ENCODE data around the gene FBXO10.
A peak's percentile ranks its signal among the peaks of the same experiment; 100 is the strongest.
"Not testable (repeated sequence)": the region's sequence is repeated elsewhere in the genome, so short reads cannot be mapped to it uniquely, and the experiment has no call there.

The FBXO10 gene

DNA sequence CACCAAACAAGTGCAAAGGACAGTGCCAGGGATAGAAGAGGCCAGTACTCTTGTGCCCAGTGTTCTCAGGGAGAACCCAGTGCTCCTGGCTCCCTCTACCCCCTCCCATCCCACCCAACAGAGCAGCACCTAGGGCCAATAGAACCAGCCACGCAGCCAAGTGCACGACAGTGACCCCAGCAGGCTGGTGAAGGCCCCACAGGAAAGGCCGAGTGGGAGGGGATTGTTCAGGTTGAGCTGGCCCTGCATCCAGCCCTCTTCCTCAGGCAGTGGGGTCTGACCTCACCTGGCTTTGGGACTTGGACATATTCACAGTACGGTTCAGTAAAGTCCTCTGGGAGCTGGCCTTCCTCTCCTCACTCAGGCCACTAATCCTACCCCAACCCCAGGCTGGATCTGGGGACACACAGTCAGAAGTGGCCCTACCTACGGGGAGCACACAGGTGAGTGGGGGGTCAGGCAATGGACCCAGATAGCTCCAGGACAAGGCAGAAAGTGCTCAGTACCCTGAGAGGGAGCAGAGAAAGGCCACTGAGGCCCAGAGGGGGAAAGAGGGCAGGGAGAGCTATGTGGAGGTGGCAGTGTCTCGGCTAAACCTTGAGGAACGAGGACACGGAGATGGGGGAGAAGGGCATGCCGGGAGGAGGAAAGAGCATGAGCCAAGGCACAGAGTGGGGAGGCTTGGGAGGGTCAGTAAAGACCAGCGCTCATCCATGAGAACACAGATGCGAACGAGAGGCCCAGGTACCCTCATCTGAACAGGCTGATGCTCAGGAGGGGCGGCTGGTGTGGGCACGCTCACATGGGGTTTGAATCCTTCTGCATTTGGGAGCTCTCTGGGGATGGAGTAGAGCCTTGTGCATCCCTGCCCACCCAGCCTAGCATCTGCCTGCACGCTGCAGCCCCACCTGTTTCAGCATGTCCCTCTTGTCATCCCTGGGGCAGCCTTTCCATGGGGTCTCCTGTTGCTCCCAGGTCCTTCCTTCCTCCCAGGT lies 64.9 kb downstream of the FBXO10 start:
- DNase-seq (ENCODE audit: low read depth in 2 of 2) = no peak

DNA sequence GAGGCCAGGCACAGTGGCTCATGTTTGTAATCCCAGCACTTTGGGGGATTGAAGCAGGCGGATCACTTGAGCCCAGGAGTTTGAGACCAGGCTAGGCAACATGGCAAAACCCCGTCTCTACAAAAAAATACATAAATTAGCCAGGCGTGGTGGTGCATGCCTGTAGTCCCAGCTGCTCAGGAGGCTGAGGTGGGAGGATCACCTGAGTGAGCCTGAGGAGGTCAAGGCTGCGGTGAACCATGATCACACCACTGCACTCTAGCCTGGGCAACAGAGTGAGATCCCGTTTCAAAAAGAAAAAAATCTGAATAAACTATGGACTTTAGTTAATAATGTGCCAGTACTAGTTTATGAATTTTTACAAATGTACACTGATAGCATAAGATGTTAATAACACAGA lies 66.1 kb downstream of the FBXO10 start:
- DNase-seq (ENCODE audit: low read depth in 2 of 2) = not testable (repeated sequence)

DNA sequence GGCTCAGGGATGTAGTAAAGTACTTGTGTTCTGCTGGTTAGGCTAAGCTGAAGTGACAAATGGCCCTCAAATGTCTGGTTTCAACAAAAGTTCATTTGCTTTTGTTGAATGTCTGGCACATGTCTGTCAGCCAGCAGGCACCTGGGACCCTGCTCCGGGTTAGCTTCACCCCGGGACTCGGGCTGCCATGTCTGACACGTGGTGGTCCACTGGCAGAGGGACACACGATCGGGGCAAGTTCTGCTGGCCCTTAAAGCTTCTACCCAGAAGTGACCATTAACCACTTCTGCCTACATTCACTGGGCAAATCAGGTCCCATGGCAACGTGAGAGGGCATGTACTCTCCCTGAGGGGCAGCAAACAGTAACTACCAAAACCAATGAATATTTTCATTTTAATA lies 66.6 kb downstream of the FBXO10 start:
- no peak for DNase-seq (ENCODE audit: low read depth in 2 of 2)

DNA sequence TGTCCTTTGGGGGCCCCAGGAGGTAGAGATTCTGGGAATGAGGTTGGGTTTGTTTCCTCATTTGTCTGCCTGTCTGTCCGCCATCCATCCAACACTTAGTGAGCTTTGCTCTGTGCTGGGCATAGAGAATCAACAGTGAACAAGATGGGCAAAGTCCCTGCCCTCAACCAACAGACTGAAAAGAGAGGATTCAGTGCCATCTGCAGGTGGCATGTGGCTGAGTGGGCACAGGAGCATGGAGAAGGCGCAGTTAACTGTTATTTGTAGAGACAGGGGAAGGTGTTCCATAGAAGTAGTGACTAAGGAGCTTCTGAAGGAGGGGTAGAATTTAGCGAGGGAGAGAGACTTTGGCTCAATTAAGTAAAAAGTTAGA lies 67.4 kb downstream of the FBXO10 start:
- DNase-seq (ENCODE audit: low read depth in 2 of 2) = no peak

DNA sequence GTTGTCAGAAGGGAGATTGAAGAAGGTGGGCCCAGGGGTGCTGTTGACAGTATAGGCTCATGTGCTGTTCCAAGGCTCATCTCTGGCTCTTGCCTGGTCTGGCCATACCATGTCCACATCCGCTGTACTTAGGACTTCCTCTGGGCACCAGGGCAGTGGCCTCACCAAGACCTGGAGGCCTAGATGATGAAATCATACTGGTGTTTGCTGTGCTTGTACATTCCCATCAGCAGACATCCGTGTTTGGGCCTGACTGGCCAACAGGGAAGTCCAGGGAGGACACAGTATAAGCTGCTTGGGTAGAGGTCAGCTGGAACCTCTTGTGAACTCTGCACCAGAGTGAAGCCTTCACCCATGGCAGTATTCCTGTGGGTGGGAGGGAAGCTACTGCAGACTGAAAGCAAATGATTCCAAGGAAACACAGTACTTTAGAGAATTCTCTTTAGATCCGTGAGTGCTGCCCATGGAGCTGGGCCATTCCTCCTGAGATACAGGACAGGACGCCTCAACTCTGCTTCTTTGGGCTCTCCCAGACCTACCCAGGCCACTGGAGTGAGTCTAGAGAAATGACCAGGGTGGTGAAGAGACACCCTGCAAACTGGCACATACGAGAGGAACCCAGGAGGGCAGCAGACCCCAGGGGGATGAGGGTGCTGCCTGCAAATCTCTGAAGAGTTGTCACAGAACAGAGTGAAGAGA lies 67.9 kb downstream of the FBXO10 start:
- no peak for DNase-seq (ENCODE audit: low read depth in 2 of 2)

DNA sequence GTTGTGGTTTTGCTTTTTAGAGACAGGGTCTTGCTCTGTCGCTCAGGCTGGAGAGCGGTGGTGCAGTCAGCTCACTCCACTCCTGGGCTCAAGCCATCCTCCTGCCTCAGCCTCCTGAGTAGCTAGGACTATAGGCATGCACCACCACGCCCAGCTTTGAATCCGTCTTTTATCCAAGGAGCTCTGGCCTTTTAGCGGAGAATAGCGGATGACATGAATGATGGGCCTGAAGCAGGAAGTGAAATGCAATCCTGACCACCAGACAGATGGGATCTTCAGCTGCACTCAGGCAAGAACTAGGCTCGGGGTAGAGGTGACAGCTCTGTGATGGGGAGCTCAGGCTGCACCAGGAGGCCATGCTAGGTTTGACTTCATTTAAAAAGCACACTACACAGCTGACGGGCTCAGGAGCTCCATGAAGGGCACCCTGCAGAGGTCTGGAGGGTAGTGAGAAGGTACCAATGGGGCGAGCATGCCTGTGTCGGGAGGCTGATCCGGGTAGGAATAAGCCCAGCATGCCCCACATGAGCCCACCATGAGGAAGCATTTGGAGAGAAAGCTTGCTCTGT lies 68.5 kb downstream of the FBXO10 start:
- DNase-seq (ENCODE audit: low read depth in 2 of 2) = no peak

DNA sequence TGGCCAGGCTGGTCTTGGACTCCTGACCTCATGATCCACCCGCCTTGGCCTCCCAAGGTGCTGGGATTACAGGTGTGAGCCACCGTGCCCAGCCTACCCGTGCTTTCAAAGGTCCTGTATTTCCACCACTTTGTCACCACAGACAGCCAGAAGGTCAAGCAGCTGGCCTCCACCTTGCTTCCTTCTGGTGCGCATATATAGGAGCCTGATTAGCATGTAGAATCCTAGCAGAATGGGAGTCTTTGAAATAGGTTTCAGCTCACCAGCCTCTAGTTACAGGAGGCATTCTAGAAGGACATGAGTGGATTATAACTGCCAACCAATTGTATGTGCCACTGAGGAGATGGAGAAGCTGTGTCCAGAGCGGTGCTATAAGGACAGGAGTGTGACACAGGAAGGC lies 71.6 kb downstream of the FBXO10 start:
- DNase-seq (ENCODE audit: low read depth in 2 of 2) = no peak

DNA sequence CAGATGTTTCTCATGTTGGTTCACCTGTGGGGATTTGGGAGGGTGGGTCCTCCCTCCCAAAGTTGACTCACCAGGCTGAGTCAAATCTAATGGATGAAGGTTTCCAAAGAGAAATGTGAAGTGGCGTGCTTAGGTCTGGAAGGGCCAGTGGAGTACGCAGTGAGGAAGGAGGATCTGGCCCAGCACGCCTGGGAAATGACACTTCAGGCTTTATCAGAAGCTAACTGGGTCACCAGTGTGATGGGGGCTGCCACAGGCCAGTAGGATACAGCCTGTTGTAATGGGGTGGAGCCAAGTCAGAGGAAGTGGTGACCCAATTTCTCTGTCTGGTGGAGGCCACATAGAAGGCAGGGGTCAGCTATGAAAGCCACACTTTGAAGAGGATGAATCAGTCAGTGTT lies 72.4 kb downstream of the FBXO10 start:
- peak in 1 of 2 donors; percentile 23 for DNase-seq (ENCODE audit: low read depth in 2 of 2)

DNA sequence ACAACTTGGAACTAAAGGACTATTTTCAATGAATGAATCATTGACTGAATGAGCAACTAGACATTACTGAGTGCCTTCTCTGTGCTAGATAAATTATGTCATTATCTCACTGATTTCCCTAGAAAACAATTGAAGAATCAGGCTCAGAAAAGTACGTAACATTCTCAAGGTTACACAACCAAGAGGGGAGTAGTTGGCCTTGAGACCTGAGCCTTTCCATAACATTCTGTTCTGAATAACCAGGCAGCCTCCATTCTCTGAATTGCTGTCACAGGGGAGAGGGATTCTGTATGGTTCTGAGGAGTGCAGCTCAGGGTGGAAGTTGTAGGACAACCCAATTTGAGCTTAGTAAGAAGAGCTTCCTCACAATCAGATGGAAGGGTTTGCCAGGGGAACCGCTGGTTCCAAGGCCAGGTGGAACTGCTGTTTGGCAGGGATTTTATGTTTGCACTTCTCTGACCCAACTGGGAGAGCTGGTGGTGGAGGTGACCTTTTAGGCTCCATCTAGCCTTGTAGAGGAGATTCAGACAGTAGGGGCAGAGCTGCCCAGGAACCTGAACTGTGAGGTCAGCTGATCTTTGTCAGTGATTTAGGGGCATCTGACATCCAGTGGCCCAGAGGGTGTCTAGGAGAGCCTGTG lies 74.1 kb downstream of the FBXO10 start:
- no peak for DNase-seq (ENCODE audit: low read depth in 2 of 2)

DNA sequence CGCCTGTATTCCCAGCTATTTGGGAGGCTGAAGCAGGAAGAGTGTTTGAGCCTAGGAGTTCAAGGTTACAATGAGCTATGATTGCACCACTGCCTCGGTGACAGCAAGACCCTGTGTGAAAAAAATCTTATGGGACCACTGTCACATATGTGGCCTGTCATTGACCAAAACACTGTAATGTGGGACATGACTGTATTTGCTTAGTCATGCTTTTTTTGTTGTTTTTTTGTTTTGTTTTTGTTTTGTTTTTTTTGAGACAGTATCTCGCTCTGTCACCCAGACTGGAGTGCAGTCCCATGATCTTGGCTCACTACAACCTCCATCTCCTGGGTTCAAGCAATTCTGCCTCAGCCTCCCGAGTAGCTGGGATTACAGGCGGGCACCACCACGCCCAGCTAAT lies 76.9 kb downstream of the FBXO10 start:
- no peak for DNase-seq (ENCODE audit: low read depth in 2 of 2)

DNA sequence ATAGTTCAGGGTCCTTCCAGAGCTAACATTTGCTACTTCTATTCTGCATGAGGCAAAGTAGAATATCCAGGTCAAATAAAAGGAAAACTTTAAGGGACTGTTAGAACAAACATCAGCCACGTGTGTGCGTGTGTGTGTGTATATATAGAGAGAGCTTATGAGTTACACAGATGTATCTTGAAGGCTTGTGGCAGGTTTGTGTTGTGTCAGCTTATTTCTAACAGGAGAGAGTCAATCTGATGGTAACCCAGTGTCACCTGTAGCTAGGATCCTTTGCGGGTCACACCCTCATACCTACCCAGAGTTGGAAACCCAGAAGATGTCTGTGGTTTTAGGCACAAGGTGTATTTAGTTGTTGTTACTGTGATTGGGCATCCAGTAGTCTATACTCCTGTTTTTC lies 77.7 kb downstream of the FBXO10 start:
- DNase-seq (ENCODE audit: low read depth in 2 of 2) = no peak

DNA sequence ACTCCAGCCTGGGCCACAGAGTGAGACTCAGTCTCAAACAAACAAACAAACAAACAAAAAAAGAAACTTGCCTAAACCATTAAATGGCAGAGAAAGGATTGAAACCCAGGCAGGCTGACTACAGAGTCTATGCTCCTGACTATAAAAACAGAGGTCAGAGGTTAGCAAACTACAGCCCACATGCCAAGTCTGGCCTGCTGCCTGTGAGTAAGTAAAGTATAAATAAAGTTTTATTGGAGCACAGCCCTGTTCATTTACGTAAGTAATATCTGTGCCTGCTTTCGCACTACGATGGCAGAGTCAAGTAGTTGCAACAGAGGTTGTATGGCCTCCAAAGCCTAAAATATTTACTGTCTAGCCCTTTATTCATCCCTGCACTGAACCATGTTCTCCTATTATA lies 78.9 kb downstream of the FBXO10 start:
- no peak for DNase-seq (ENCODE audit: low read depth in 2 of 2)

DNA sequence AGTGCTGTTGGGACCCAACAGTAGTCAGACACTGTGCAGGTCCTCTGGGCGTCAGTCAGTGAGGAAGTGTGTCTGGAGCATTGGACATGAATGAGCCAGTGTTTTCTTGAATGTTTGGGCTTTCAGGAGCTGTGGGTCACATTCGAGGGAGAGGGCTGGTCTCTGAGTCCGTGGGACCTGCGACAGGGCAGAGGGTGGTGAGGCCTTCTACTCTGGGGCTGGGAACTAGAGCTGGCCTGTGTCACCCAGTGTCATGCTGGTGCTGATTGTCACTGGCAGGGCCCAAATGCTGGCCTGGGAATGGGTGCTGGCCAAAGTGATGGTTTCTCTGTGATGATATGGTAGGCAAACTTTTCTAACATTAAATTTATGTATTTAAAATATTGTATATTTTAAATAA lies 80.2 kb downstream of the FBXO10 start:
- DNase-seq (ENCODE audit: low read depth in 2 of 2) = no peak

DNA sequence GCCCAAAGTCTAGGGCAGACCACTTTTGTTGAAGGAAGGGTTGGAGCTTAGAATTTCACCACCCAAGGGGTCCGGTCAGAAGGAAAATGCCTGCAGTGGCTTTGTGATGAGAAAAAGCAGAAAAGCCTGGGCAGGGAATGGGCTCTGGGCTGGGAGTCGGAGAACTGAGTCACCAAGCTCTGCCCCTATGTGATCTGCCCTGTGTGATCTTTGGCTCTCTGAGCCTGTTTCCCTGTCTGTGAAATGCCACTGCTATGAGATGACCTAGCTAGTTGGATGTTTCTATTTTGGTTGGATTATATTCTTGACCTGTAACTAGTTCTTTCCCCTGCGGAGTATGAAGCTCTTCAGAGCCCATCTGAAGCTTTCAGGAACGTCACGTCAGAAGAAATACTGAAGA lies 80.6 kb downstream of the FBXO10 start:
- DNase-seq (ENCODE audit: low read depth in 2 of 2) = no peak

DNA sequence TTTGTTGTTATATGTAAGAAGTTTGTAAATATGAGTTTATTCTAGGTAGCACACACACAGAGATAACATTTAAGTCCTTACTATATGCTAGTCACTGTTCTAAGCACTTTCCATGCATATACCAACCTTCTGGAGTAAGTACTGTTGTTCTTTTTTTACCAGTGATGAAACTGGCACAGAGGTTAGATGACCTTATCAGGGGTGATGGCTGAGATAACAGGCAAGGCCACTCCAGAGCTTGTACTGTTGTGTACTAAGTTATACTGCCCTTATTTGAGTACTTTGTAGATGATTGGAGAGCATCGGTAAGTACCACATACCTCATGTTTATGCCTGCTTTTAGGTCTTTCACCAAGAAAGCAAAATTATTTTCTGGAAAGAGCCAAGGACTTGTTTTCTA lies 84.2 kb downstream of the FBXO10 start:
- DNase-seq (ENCODE audit: low read depth in 2 of 2) = no peak

DNA sequence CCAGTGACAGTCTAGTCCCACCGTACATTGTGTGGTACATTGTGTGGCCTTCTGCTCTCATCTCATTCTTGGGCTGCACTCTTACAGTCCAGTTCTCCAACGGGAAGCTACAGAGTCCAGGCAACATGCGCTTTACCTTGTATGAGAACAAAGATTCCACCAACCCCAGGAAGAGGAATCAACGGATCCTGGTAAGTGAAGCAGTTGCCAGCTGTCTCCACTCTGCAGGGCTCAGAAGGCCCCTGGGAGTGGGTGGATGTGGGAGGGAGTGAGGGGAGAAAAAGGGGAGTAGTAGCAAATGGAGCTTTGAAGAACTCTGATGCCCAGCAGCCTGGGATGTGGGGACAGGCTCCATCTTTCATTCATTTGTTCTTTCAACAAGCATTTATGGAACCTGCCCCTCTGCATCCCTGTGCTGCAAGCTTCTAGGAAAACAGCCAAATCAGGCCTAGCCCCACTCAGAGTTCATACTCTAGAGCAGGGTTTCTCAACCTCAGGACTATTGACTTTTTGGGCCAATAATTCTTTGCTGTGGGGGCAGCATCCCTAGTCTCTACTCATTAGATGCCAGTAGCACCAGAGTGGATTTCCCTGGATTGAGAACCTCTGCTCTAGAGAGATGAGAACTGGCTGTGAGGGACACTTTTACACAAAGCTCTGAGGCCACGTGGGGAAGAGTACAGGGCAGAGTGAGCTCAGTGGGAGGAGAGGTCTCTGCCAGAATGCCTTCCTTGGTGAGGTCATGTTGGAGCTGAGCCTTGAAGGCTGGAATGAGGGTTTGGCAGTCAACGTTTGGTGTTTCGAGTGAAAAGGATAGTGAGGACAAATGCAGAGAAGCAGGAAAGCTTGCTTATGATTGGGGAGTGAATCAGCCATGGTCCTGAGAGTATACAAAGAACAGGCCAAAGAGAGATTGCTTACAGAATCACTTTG lies 89.3 kb downstream of the FBXO10 start:
- no peak for DNase-seq (ENCODE audit: low read depth in 2 of 2)

DNA sequence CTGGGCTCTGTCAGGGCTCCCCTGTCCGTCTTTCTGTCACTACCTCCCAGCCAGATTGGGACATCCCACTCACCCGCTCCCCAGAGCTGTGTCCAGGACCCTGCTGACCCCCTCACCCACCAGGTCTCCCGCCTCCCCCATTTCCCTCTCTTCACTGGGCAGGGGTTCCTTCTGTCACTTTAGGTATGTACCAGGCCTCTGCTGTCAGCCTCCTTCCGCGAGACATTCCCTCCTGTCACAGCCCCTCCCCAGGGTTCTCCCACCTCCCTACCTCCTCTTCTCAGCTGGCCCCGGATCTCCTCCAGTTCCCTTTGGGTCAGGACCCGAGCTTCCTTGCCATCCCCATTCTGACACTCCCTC lies 89.9 kb downstream of the FBXO10 start:
- DNase-seq (ENCODE audit: low read depth in 2 of 2) = no peak

DNA sequence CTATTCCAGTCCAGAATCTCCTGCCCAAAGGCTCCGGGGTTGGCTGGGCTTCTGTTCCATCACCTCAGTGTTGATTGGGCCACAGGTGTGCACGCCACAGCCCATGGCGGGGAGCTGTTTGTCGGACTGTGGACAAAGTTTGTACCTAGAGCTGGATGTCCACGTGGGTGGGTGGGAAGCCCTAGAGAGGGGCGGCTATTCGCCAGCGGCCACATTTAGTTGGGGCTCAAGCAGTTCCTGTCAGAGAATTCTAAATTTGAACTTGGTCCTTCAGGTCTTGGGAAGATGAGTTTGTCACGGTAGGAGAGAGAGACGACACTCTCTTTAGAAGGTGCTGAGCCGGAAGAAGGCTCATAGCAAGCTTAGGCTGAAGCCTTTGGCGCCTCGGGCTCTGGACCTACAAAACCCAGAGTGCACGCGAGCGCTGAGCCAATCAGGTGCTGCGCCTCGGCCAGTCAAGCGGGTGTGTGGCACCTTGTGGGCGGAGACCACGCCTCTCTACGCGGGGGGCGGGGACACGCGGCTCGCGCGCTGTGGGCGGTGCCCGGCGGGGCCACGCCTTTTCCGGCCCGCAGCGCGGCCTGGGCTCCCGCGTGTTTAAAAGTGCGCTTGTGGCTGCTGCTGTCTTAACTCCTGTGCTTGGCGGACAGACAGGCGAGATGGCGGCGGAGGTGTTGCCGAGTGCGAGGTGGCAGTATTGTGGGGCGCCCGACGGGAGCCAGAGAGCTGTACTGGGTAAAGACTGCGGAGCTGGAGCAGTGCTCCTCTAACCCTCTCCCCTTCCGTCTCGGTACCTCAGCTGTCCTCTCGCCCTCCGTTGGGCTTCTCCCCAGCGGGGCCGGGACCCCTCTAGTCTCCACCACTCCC lies 90.6 kb downstream of the FBXO10 start, which contains the start of gene POLR1E:
POLR1E (plus strand) TSS at position 560 of the 867 bp plus-strand sequence; CDS start at position 660, 100 bp downstream.
- DNase-seq (ENCODE audit: low read depth in 2 of 2) = peak; percentile 92 to 93

DNA sequence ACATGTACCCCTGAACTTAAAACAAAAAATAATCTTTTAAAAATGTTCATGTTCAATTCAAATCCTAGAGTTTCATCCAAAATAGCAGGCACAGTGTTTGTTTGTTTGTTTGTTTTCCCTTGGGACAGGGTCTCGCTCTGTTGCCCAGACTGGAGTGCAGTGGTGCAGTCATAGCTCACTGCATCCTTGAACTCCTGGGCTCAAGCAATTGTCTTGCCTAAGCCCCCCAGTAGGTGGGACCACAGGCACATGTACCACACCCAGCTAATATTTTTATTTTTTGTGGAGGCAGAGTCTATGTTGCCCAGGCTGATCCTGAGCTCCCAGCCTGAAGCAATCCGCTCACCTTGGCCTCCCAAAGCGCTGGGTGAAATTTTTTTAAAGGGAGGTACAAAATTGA lies 95.4 kb downstream of the FBXO10 start:
- DNase-seq (ENCODE audit: low read depth in 2 of 2) = no peak

DNA sequence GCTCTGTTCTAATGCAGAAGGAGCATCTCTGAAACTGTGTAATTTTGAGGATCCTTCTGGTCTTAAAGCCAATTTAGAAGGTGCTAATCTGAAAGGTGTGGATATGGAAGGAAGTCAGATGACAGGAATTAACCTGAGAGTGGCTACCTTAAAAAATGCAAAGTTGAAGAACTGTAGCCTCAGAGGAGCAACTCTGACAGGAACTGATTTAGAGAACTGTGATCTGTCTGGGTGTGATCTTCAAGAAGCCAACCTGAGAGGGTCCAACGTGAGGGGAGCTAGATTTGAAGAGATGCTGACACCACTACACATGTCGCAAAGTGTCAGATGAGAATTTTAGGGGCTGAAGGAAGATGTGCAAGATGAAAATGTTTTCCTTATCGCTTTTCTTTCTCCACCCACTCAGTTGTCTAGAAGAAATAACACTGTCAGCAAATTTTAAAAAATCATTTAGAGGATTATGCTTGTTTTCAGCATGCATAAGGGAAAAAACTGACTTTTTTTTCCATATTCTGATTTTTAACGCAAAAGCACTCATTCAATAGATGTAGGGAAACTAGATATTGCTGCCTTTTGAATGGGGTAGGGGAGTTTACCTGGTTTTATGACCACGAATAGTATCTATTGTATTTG lies 98.1 kb downstream of the FBXO10 start:
- DNase-seq (ENCODE audit: low read depth in 2 of 2) = not testable (repeated sequence)

Measured in stimulated activated CD8-positive, alpha-beta memory T cell treated with anti-CD3 and anti-CD28 coated beads, Interleukin-15, amount 100 ng/mL, for 48 hours (primary cell).